NCI-H748 (cell line): ENCODE data around the gene COL18A1.
A peak's percentile ranks its signal among the peaks of the same experiment; 100 is the strongest.

Experiments
- DNase-seq: peaks from one replicate; lab custom pipeline; 2025; ENCODE audit not compliant: unreplicated experiment; lab: John Stamatoyannopoulos, UW

The COL18A1 gene

DNA sequence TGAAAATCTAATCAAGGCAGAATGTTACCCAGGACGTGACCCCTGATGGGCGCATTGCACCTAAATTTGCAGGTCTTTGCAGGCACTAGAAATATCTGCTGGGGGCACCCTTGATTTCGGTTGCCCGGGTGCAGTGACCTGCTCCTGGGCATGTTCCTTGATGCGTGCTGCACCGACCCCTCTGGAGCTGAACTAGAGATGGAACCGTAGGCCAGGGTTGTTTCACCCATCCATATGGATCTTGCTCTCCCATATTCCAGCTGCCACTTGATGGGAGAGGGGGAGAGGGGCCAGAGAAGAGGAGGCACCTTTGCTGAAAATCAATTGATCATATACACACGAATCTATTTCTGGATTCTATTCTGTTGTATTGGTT is 8.4 kb upstream of the COL18A1 start:
- no peak for DNase-seq

GRCh38 chr21:45397381-45397780 is 7.6 kb upstream of the COL18A1 start:
- no peak for DNase-seq

- no peak for DNase-seq
These were observed 3.9 kb upstream of the COL18A1 start for GRCh38 chr21:45401054-45401518.

GRCh38 chr21:45401916-45402900 is 2.8 kb upstream of the COL18A1 start:
- no peak for DNase-seq

- no peak for DNase-seq
These were observed 1.7 kb upstream of the COL18A1 start for GRCh38 chr21:45403133-45403824.

- peak; percentile 44 for DNase-seq
These were observed 888 bp upstream of the COL18A1 start for GRCh38 chr21:45403825-45404729.

- peak; percentile 32 for DNase-seq
These were observed 380 bp downstream of the COL18A1 start for GRCh38 chr21:45405271-45405818.

DNA sequence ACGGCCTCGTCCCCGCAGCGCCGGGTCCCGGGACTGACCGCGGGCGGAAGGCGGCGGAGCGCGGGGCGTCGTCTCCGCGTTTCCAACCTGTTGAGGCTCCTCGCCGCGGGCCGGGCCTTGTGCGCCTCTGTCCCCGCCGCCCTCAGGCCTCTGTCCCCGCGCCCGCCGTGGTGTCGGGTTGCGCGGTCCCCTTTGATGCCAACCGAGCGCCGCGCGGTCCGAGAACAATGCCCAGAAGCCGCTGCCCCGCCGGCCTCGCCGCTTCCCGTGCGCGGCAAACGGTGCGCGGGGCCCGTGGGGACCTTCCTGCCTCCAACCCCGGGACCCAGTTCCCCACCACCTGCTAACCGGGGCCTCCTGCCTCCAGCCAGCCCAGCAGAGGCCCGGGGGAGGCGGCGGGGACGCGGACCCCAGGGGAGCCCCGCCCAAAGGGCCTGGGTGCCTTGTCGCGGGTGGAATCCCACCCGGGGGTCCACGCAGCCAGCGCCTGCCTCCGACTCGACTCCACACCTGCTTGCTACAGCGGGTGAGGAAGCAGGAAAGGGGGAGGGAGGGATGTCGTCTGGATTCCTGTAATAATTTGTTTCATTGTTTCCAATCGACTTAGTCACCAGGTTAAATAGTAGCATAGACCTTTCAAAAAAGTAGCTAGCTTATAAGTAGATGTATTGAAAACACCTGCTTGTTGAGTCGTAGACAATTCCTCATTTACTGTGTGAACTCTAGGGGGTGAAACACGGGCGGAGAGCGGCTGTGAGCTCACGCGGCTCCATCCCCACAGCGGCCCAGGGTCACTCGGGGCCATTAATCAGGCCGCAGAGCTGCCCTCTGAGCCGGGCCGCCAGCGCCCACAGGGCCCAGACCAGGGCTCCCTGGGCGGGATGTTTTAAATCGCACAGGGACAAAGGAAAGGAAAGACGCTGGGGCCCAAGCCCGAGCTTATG is 1.1 kb downstream of the COL18A1 start:
- peak; percentile 57 for DNase-seq

DNA sequence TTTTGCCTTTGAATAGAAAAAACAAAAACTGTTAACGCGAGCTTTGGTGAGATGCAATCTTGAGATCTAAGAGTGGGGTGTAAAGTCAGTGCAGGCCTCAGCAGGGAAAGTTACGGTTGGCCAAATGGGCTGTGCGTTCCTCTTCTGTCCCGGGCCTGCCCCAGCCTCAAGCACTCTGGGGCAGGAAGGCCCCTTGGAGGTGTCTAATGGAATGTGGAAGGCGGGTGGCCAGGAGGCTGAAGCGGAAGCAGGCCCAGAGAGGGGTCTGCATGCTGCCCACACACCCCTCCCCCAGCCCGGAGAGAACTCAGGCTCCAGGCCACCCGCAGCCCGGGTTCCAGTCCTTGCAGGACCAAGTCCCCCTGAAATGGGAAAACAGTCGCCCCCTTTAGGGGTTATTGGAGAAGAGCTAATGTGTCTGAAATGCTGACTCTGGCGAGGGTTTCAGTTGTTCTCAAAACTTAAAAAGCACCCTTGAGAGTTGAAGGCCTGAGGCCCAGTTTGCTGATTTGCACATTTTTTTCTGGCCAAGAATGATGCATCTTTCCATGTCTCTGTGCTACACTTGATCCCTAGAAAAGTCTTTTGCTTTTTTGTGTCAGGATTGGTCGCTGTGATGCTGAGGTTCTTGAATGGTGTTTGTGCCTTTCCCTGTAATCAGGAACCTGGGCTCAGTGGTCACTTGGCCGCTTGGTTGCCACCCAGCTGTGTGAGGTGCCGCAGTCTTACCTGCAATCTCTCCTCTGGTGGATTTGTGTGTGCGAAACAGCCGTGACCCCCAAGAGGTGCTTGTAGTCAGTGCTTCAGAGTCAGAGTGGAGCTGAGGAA is 2.0 kb downstream of the COL18A1 start:
- no peak for DNase-seq

DNA sequence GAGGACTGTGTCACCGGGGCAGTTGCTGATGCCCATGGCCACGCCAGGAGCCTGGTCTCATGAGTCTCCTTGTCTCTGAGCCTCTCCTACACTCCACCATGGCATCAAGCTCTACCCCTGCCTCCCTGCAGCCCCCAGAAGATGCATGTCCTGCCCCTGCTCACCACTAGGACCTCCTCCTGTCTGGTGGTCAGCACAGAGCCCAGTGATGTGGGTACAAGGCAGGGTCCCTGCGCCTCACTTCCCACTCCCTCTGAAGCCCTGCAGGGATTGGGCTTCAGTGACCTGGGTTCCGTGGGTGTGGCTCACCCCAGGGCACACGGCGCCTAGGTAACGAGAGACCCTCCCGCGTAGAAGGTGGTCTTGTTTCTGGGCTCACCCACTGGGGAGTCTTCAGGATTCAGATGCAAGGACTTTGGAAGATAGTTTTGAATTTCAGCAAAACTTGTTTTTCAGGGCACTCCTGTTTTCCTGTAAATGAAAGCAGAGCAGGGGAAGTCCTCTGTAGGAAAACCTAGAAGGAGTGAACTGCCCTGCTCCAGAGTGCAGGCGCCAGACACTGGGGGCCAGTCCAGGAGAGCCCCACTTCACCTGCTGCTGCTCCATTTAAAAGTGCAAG is 2.8 kb downstream of the COL18A1 start:
- no peak for DNase-seq

- no peak for DNase-seq
These were observed 3.4 kb downstream of the COL18A1 start for GRCh38 chr21:45408271-45408791.

- no peak for DNase-seq
These were observed 3.9 kb downstream of the COL18A1 start for GRCh38 chr21:45408801-45409261.

- no peak for DNase-seq
These were observed 4.6 kb downstream of the COL18A1 start for GRCh38 chr21:45409466-45410150.

DNA sequence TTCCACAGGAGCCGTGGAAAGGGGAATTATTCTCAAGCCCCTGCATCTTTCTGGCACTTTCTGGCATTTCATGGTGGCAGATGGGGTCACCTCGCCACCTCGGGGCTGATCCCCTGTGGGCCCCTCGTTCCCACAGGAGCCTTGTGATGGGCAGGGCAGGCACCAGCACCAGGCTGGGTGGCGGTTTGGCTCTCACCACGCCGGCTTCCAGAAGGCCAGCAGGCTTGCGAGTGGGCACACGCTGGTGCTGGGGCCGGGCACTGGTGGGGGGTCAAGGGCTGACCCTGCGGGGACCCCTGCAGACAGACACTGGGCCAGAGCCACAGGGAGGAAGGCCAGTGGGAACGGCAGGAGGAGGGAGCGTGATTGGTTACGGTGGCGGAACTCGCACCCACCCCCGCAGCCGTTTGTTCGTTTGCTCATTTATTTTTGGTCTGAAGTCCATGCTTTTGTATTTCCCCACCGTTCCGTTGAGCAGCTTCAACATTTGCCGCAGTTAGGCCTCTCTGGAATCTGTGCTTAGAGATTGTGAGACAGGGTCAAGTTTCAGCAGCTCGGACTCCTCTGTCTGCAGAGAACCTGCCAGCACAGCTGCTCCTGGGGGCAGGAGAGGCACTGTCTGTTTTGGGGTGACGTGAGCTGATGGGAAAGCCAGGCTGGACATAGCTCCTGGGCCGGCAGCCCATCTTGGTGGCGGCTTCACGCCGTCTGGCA is 5.3 kb downstream of the COL18A1 start:
- no peak for DNase-seq

DNA sequence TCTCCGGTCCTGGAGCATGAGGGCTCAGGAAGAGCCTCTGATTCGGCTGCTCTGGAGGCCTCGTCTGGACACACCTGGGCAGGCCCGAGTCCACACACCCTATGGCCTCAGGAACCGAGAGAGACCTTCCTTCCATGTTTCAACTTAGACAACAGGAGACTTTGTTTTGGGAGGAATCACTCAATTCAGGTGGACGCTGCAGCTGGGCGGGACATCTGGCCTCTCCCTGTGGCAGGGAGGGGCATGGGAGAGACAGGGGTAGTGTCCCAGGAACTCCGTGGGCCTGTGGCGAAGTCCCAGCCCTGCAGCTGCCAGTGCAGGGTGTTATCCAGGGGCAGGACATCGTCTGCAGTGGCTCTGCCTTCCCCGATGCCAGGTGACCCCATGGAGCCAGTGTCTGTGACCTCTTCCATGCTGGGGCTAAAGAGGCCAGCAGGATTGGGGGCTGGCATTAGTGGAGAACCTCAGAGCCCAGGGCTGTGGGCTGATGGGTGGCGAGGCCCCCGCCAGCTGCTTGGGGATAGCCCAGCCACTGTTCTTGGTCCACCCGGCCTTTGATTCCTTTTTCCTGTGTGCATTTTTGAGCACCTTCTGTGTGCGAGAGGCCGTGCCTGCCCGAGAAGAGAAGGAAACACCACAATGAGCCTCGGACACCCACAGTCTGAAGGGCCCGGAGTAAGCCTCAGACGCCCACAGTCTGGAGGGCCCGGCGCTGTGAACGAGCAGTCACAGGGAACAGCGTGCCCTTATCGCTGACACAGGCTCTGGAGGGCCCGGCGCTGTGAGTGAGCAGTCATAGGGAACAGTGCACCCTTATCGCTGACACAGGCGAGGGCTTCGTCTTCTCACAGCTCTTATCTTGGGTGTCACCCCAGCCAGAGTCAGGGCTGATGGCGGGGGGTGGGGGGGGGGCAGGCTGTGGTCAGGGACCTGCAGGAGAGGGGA is 6.2 kb downstream of the COL18A1 start:
- no peak for DNase-seq

DNA sequence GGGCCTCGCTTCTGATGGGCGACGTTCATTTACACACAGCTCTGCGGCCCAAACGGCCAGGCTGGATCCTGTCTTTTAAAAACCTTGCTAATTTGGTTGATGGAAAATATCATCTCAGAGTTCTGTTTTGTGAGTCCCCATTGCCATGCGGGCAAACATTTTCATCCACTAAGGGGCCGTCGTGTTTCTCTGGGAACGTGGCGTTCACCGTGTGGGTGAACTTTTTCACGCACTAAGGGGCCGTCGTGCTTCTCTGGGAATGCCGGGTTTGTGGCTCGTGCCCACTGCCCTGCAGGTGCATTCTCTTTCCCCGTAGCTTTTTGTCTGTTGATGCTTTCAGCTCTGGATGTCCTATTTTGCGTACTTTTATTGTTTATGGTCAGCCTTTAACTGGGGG is 6.8 kb downstream of the COL18A1 start:
- no peak for DNase-seq
